Inflammatory macrophage (primary cell): ENCODE data around the gene MTCL1.
A peak's percentile ranks its signal among the peaks of the same experiment; 100 is the strongest.

Experiments
- DNase-seq, 2 donors: peaks; one replicate each; pipeline ENCODE4 v3.0.0-alpha.2; 2020 to 2022

MTCL1 gene

GRCh38 chr18:8688216-8688800, 17.0 kb upstream of the MTCL1 start:
- DNase-seq, result no peak

- no peak for DNase-seq
Measured at GRCh38 chr18:8688816-8689215, 16.5 kb upstream of the MTCL1 start.

- DNase-seq, result no peak
Measured at GRCh38 chr18:8689517-8689916, 15.8 kb upstream of the MTCL1 start.

GRCh38 chr18:8694891-8695290, 10.5 kb upstream of the MTCL1 start:
- no peak for DNase-seq

- peak in 1 of 2 donors; percentile 13 for DNase-seq
Measured at GRCh38 chr18:8695932-8696517, 9.3 kb upstream of the MTCL1 start.

GRCh38 chr18:8696749-8697211, 8.6 kb upstream of the MTCL1 start:
- peak; percentile 70 to 78 for DNase-seq

- no peak for DNase-seq
Measured at GRCh38 chr18:8699126-8699525, 6.2 kb upstream of the MTCL1 start.

GRCh38 chr18:8699948-8700347, 5.4 kb upstream of the MTCL1 start:
- peak; percentile 66 to 79 for DNase-seq

GRCh38 chr18:8701546-8702118, 3.7 kb upstream of the MTCL1 start:
- DNase-seq, result no peak

- no peak for DNase-seq
Measured at GRCh38 chr18:8702668-8703067, 2.7 kb upstream of the MTCL1 start.

- peak; percentile 52 to 73 for DNase-seq
Measured at GRCh38 chr18:8703092-8703709, 2.2 kb upstream of the MTCL1 start.

- no peak for DNase-seq
Measured at GRCh38 chr18:8703781-8704301, 1.5 kb upstream of the MTCL1 start.

GRCh38 chr18:8704361-8705237, 757 bp upstream of the MTCL1 start:
- peak; percentile 70 to 80 for DNase-seq

GRCh38 chr18:8705961-8706790, 820 bp downstream of the MTCL1 start:
- DNase-seq, result peak in 1 of 2 donors; percentile 20

GRCh38 chr18:8706791-8707555, 1.6 kb downstream of the MTCL1 start:
- peak in 1 of 2 donors; percentile 9 for DNase-seq

GRCh38 chr18:8707556-8708300, 2.4 kb downstream of the MTCL1 start:
- no peak for DNase-seq

- DNase-seq, result no peak
Measured at GRCh38 chr18:8708670-8709069, 3.3 kb downstream of the MTCL1 start.

GRCh38 chr18:8709248-8710059, 4.1 kb downstream of the MTCL1 start:
- DNase-seq, result no peak

GRCh38 chr18:8711736-8712135, 6.4 kb downstream of the MTCL1 start:
- no peak for DNase-seq
